NCI-H526 treated with DMSO at 0.1 percent for 48 hours (cell line): Measurements from ENCODE around the gene RAP1GAP2.
"Not testable (repeated sequence)": the region's sequence is repeated elsewhere in the genome, so short reads cannot be mapped to it uniquely, and the experiment has no call there.

Experiments used
- DNase-seq: peaks from one replicate; lab custom pipeline; 2025; lab: John Stamatoyannopoulos, UW

The RAP1GAP2 gene

GRCh38 chr17:2883544-2884213, 87.4 kb downstream of the RAP1GAP2 start:
- DNase-seq = no peak

GRCh38 chr17:2885733-2886132, 89.5 kb downstream of the RAP1GAP2 start:
- DNase-seq = no peak

GRCh38 chr17:2888326-2888725, 92.1 kb downstream of the RAP1GAP2 start:
- no peak for DNase-seq

- DNase-seq = no peak
Measured at GRCh38 chr17:2889256-2889655, 93.0 kb downstream of the RAP1GAP2 start.

GRCh38 chr17:2890778-2891177, 94.5 kb downstream of the RAP1GAP2 start:
- DNase-seq = not testable (repeated sequence)

GRCh38 chr17:2892305-2892971, 96.2 kb downstream of the RAP1GAP2 start:
- DNase-seq = no peak

- no peak for DNase-seq
Measured at GRCh38 chr17:2893422-2893914, 97.2 kb downstream of the RAP1GAP2 start.

GRCh38 chr17:2894782-2895181, 98.5 kb downstream of the RAP1GAP2 start:
- DNase-seq = no peak

GRCh38 chr17:2897605-2898004, 101.4 kb downstream of the RAP1GAP2 start:
- no peak for DNase-seq

- no peak for DNase-seq
Measured at GRCh38 chr17:2898255-2898926, 102.2 kb downstream of the RAP1GAP2 start.

- peak; percentile 52 for DNase-seq
Measured at GRCh38 chr17:2899906-2900305, 103.7 kb downstream of the RAP1GAP2 start.

GRCh38 chr17:2900842-2901241, 104.6 kb downstream of the RAP1GAP2 start:
- DNase-seq = no peak

- no peak for DNase-seq
Measured at GRCh38 chr17:2901582-2901981, 105.3 kb downstream of the RAP1GAP2 start.

GRCh38 chr17:2902546-2902945, 106.3 kb downstream of the RAP1GAP2 start:
- no peak for DNase-seq

- no peak for DNase-seq
Measured at GRCh38 chr17:2903193-2903974, 107.1 kb downstream of the RAP1GAP2 start.

- DNase-seq = peak; percentile 9
Measured at GRCh38 chr17:2904135-2904534, 107.9 kb downstream of the RAP1GAP2 start.

- no peak for DNase-seq
Measured at GRCh38 chr17:2905269-2905668, 109.0 kb downstream of the RAP1GAP2 start.

- DNase-seq = no peak
Measured at GRCh38 chr17:2905696-2906501, 109.7 kb downstream of the RAP1GAP2 start.

- DNase-seq = no peak
Measured at GRCh38 chr17:2906901-2907300, 110.7 kb downstream of the RAP1GAP2 start.

GRCh38 chr17:2909175-2909845, 113.1 kb downstream of the RAP1GAP2 start:
- no peak for DNase-seq

GRCh38 chr17:2909846-2910234, 113.6 kb downstream of the RAP1GAP2 start:
- DNase-seq = no peak
